ENCODE results near the gene PNLIP.

DNA sequence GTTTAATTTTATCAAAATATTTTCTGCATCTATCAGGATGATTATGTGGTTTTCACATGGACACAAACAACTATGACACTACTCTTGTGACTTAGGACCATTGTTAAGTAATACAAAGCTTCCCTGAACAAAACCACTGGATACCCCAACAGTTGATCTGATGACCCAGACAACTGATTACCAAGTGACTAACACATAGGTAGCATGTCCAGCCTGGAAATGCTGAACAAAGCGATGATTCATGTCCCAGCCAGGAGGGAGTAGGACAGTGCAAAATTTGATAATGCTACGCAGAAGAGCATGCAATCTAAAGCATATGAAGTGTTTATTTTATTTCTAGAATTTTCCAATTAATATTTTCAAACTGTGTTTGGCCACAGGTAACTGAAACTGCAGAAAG, 8.9 kb upstream of the PNLIP start:
- TF ChIP-seq, protein P1, sequence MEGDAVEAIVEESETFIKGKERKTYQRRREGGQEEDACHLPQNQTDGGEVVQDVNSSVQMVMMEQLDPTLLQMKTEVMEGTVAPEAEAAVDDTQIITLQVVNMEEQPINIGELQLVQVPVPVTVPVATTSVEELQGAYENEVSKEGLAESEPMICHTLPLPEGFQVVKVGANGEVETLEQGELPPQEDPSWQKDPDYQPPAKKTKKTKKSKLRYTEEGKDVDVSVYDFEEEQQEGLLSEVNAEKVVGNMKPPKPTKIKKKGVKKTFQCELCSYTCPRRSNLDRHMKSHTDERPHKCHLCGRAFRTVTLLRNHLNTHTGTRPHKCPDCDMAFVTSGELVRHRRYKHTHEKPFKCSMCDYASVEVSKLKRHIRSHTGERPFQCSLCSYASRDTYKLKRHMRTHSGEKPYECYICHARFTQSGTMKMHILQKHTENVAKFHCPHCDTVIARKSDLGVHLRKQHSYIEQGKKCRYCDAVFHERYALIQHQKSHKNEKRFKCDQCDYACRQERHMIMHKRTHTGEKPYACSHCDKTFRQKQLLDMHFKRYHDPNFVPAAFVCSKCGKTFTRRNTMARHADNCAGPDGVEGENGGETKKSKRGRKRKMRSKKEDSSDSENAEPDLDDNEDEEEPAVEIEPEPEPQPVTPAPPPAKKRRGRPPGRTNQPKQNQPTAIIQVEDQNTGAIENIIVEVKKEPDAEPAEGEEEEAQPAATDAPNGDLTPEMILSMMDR (IDR thresholded peaks at IDR 0.05; ENCODE audit: low read length): no peak
- no peak for TF ChIP-seq EZH2 (IDR thresholded peaks at IDR 0.05; ENCODE audit: borderline replicate concordance, low read length)
